ENCODE measurements around the gene CDYL2. TPM values are rescaled to one million over a fixed set of nuclear protein-coding genes. Genes with fewer than 3 reads are reported as not detected.
"Not testable (repeated sequence)": the region's sequence is repeated elsewhere in the genome, so short reads cannot be mapped to it uniquely, and the experiment has no call there.

Gene CDYL2
- total RNA-seq, 1 donor from 2014 or later: 8.4 TPM

DNA sequence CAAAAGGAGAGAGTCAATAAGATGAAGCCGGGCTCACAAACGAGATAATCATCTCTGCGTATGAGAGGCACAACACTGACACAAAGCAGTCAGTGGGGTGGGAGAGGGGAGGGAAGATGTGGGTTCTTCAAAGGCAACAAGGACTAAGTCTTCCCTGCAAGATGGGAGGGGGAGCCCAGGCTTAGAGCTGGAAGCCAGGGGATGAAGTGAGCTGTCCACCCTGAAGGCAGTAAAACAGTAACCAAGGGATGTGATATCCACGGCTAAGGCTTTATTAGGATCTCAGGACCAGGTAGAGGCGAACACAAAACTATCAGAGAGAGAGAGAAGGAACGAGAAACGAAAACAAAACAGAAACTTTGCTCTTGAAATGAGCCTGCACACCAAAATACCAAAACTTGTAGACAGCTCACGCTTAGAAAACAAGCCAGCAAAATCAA is 147.7 kb downstream of the CDYL2 start:
- DNase-seq (ENCODE audit: low read depth): no peak
- Histone ChIP-seq H3K36me3 (ENCODE audit: control insufficient read depth, insufficient read depth, low read length) (no peaks in the 10 kb centered on the region), H3K27me3 (ENCODE audit: control insufficient read depth, insufficient read depth, low read length) (no peaks in the 10 kb centered on the region), H3K4me3 (ENCODE audit: low read depth, low read length) (no peak overlapping the region)
- TF ChIP-seq, protein P1, sequence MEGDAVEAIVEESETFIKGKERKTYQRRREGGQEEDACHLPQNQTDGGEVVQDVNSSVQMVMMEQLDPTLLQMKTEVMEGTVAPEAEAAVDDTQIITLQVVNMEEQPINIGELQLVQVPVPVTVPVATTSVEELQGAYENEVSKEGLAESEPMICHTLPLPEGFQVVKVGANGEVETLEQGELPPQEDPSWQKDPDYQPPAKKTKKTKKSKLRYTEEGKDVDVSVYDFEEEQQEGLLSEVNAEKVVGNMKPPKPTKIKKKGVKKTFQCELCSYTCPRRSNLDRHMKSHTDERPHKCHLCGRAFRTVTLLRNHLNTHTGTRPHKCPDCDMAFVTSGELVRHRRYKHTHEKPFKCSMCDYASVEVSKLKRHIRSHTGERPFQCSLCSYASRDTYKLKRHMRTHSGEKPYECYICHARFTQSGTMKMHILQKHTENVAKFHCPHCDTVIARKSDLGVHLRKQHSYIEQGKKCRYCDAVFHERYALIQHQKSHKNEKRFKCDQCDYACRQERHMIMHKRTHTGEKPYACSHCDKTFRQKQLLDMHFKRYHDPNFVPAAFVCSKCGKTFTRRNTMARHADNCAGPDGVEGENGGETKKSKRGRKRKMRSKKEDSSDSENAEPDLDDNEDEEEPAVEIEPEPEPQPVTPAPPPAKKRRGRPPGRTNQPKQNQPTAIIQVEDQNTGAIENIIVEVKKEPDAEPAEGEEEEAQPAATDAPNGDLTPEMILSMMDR (IDR thresholded peaks at IDR 0.05; ENCODE audit: insufficient read depth, low read length, poor library complexity, severe bottlenecking): no peak

DNA sequence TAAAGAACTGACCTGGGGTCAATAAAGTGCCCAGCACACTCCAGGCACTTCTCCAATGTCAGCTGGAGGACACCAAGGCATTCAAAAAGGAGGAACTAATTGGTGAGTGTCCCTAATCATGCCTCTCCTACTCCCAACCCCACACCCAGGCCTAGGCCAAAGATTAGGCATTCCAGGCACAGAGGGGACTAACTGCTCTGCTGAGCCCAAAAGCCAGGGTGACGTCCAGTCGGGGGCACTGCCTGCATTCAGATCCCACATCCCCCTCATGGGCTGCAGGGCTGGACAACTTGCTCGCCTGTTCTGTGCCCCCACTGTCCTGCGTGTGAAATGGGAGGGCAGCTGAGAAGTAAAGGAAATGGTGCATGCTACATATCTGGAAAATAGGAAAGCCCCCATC is 148.2 kb downstream of the CDYL2 start:
- TF ChIP-seq, protein P1 (IDR thresholded peaks at IDR 0.05; ENCODE audit: insufficient read depth, low read length, poor library complexity, severe bottlenecking): no peak
- no peaks in the 10 kb centered on the region for H3K36me3 ChIP-seq (ENCODE audit: control insufficient read depth, insufficient read depth, low read length)
- no peaks in the 10 kb centered on the region for H3K27me3 ChIP-seq (ENCODE audit: control insufficient read depth, insufficient read depth, low read length)
- DNase-seq (ENCODE audit: low read depth): no peak
- H3K4me3 ChIP-seq (ENCODE audit: low read depth, low read length): no peak overlapping the region

- Histone ChIP-seq H3K36me3 (ENCODE audit: control insufficient read depth, insufficient read depth, low read length) (no peaks in the 10 kb centered on the region), H3K4me3 (ENCODE audit: low read depth, low read length) (no peak overlapping the region), H3K27me3 (ENCODE audit: control insufficient read depth, insufficient read depth, low read length) (no peaks in the 10 kb centered on the region)
- DNase-seq (ENCODE audit: low read depth): no peak
- TF ChIP-seq, protein P1 (IDR thresholded peaks at IDR 0.05; ENCODE audit: insufficient read depth, low read length, poor library complexity, severe bottlenecking): no peak
Measured at GRCh38 chr16:80655751-80656150, 148.6 kb downstream of the CDYL2 start.

GRCh38 chr16:80654094-80654862 is 150.1 kb downstream of the CDYL2 start:
- Histone ChIP-seq H3K27me3 (ENCODE audit: control insufficient read depth, insufficient read depth, low read length) (no peaks in the 10 kb centered on the region), H3K36me3 (ENCODE audit: control insufficient read depth, insufficient read depth, low read length) (no peaks in the 10 kb centered on the region), H3K4me3 (ENCODE audit: low read depth, low read length) (no peak overlapping the region)
- TF ChIP-seq, protein P1 (IDR thresholded peaks at IDR 0.05; ENCODE audit: insufficient read depth, low read length, poor library complexity, severe bottlenecking): no peak
- DNase-seq (ENCODE audit: low read depth): no peak

GRCh38 chr16:80652441-80652840 is 152.0 kb downstream of the CDYL2 start:
- no peak for DNase-seq (ENCODE audit: low read depth)
- TF ChIP-seq, protein P1 (IDR thresholded peaks at IDR 0.05; ENCODE audit: insufficient read depth, low read length, poor library complexity, severe bottlenecking): no peak
- Histone ChIP-seq H3K27me3 (ENCODE audit: control insufficient read depth, insufficient read depth, low read length) (no peaks in the 10 kb centered on the region), H3K4me3 (ENCODE audit: low read depth, low read length) (no peak overlapping the region), H3K36me3 (ENCODE audit: control insufficient read depth, insufficient read depth, low read length) (no peaks in the 10 kb centered on the region)

- not testable (repeated sequence) for DNase-seq (ENCODE audit: low read depth); H3K4me3 ChIP-seq (ENCODE audit: low read depth, low read length); H3K27me3 ChIP-seq (ENCODE audit: control insufficient read depth, insufficient read depth, low read length)
Measured at GRCh38 chr16:80650281-80650680, 154.1 kb downstream of the CDYL2 start.

More at GRCh38 chr16:80650281-80650680, 154.1 kb downstream of the CDYL2 start:
- H3K36me3 ChIP-seq (ENCODE audit: control insufficient read depth, insufficient read depth, low read length): not testable (repeated sequence)
